Testis (tissue), 3 donors: ENCODE results near the gene NAE1. TPM values are rescaled to one million over a fixed set of nuclear protein-coding genes. Genes with fewer than 3 reads are reported as not detected.

ENCODE experiments used
- DNase-seq: peaks from one replicate; pipeline ENCODE4 v3.0.0-alpha.2; 2019
- H3K27ac ChIP-seq, 2 donors: fragments of 200-600 bp; sonication (generic); one replicate each; pipeline ENCODE4 v1.5.1; 2019
- H3K27me3 ChIP-seq: fragments of 200-600 bp; sonication (generic); one replicate; pipeline ENCODE4 v1.5.1; 2019
- H3K36me3 ChIP-seq: fragments of 200-600 bp; sonication (generic); one replicate; pipeline ENCODE4 v1.5.1; 2017; ENCODE audit warnings: low read depth; ENCODE audit errors: missing control alignments
- H3K4me1 ChIP-seq: fragments of 200-600 bp; sonication (generic); one replicate; pipeline ENCODE4 v1.5.1; 2019
- H3K4me3 ChIP-seq, 2 donors: fragments of 200-600 bp; sonication (generic); one replicate each; pipeline ENCODE4 v1.5.1; 2017 to 2019
- H3K9me3 ChIP-seq: fragments of 200-600 bp; sonication (generic); one replicate; pipeline ENCODE4 v1.5.1; 2017
- POLR2A ChIP-seq: fragments of 450-650 bp; IDR thresholded peaks from one replicate; pipeline ENCODE4 v1.6.1; 2017; ENCODE audit warnings: antibody characterized with exemption, mild to moderate bottlenecking, moderate library complexity
- WGBS, 2 donors: methylation state at CpG; one replicate each; pipeline ENCODE4 v1.1.5; 2018; 5-methylcytosine and 5-hydroxymethylcytosine counted together
- intact Hi-C: fragments of 100-400 bp; cut with DNase I; formaldehyde crosslinking; loops from one replicate; pipeline ENCODE4 v1.15.1; 2023; ENCODE audit warnings: low total_unique reads
- polyA plus RNA-seq: library from polyadenylated mRNA; stranded (reverse); fragments of 350-450 nt; fragmentation: Illumina TruSeq; extraction: RNeasy Lipid Tissue Mini Kit (QIAGEN cat#74804); gene quantifications from one replicate; pipeline ENCODE4 v1.2.3, GENCODE V29; 2014; ENCODE audit warnings: low read depth, low replicate concordance; ENCODE audit not compliant: insufficient read depth
- total RNA-seq, 2 donors: library from RNA; depleted of rRNA; stranded (reverse); fragments of >200 nt; gene quantifications; one replicate each; pipeline ENCODE4 v1.2.3, GENCODE V29; 2016
- TF ChIP-seq, protein P1 (sequence below), 3 experiments: fragments of 450-650 bp in 2 of 3; fragments of 200-600 bp in 1 of 3; sonication (generic) in 1 of 3; IDR thresholded peaks; one replicate each; pipeline ENCODE4 v1.5.1; 2016 to 2019; ENCODE audit warnings: antibody characterized with exemption in 3 of 3, mild to moderate bottlenecking in 2 of 3, moderate library complexity in 1 of 3

Gene NAE1
- total and polyA plus RNA-seq, 3 donors from 2014 or later, result 53.7 to 72.8 (median 72.7) TPM

DNA sequence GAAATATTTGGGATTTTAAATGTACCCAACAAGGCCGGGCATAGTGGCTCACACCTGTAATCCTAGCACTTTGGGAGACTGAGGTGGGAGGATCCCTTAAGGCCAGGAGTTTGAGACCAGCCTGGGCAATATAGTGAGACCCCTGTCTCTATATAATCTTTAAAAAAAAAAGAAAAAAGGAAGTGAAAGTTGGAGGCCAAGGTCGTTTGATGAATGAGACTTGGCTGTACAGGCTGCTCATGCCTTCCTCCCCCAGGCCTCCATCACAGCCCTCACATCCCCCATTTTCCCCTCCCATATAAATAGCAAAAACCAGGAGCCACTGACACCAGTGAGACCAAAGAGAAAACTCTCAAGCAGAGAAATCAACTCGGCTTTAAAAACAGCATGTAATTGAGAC, 10.1 kb upstream of the NAE1 start:
- TF ChIP-seq POLR2A, result no peak
- TF ChIP-seq, protein P1, sequence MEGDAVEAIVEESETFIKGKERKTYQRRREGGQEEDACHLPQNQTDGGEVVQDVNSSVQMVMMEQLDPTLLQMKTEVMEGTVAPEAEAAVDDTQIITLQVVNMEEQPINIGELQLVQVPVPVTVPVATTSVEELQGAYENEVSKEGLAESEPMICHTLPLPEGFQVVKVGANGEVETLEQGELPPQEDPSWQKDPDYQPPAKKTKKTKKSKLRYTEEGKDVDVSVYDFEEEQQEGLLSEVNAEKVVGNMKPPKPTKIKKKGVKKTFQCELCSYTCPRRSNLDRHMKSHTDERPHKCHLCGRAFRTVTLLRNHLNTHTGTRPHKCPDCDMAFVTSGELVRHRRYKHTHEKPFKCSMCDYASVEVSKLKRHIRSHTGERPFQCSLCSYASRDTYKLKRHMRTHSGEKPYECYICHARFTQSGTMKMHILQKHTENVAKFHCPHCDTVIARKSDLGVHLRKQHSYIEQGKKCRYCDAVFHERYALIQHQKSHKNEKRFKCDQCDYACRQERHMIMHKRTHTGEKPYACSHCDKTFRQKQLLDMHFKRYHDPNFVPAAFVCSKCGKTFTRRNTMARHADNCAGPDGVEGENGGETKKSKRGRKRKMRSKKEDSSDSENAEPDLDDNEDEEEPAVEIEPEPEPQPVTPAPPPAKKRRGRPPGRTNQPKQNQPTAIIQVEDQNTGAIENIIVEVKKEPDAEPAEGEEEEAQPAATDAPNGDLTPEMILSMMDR (IDR thresholded peaks at IDR 0.05), result no peak
- intact Hi-C loops, result no loop called here
- no peak overlapping the region for H3K4me3 ChIP-seq
- no peaks in the 10 kb centered on the region for H3K9me3 ChIP-seq
- no peaks in the 10 kb centered on the region for H3K27me3 ChIP-seq
- no peak for DNase-seq
- no peaks in the 10 kb centered on the region for H3K36me3 ChIP-seq
- WGBS, 2 donors, result 45 to 60% methylated on average over 3 of the region's 3 CpGs
- H3K4me1 ChIP-seq, result no peaks in the 10 kb centered on the region
- H3K27ac ChIP-seq, result no peak overlapping the region

DNA sequence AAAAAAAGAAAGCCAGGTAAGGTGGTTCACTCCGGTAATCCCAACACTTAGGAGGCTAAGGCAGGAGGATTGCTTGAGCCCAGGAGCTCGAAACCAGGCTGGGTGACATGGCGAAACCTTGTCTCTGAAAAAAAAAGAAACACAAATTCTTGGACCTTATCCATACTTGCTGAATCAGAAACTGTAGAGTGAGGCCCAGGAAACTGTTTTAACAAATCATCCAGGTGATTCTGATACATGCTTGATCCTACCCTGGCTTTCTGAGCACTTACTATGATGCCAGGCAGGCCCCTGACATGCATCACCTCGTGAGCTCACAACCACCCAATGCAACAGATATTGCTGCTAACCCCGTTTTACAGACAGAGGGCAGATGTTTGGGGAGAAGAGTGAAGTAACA, 4.0 kb upstream of the NAE1 start:
- intact Hi-C loops, result no loop called here
- no peak overlapping the region for H3K4me3 ChIP-seq
- no peak overlapping the region for H3K27ac ChIP-seq

DNA sequence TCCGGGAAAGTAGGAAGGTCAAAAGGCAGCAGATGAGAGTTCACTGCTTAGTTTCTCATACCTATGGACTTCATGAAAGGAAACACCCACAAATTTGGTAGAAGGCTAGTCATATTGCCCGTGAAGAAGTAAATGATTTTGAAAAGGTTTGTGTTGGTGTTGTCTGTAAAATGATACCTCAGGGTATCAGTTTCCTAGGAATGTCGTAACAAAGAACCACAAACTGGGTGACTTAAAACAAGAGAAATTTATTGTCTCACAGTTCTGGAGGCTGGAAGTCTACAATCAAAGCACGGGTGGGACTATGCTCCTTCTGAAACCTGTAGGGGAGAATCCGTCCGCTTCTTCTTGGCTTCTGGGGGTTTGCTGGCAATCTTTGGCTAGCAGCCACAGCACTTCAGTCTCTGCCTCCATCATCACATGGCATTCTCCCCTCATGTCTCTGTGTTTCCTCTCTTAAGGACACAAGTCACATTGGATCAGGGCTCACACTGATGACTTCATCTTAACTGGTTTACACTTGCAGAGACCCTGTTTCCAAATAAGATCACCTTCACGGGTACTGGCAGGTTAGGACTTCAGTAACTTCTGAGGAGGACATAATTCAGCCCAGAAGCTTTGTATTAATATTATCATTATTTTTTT, 2.0 kb upstream of the NAE1 start:
- Histone ChIP-seq H3K36me3 (no peaks in the 10 kb centered on the region), H3K27me3 (no peaks in the 10 kb centered on the region), H3K4me3 (no peak overlapping the region), H3K9me3 (no peaks in the 10 kb centered on the region), H3K27ac (no peak overlapping the region), H3K4me1 (peaks cover 14% of the 10 kb centered on the region)
- TF ChIP-seq, protein P1 (IDR thresholded peaks at IDR 0.05), result no peak
- no peak for TF ChIP-seq POLR2A
- WGBS, 2 donors, result 76 to 82% methylated on average over 7 of the region's 7 CpGs
- no peak for DNase-seq
- intact Hi-C loops, result no loop called here

More for the DNA sequence above, 4.0 kb upstream of the NAE1 start:
- Histone ChIP-seq H3K36me3 (no peaks in the 10 kb centered on the region), H3K4me1 (peaks cover 3% of the 10 kb centered on the region), H3K27me3 (no peaks in the 10 kb centered on the region), H3K9me3 (no peaks in the 10 kb centered on the region)
- WGBS, 2 donors, result 87 to 92% methylated on average over 5 of the region's 5 CpGs
- DNase-seq, result no peak
- TF ChIP-seq POLR2A, result no peak
- TF ChIP-seq, protein P1 (IDR thresholded peaks at IDR 0.05), result no peak

DNA sequence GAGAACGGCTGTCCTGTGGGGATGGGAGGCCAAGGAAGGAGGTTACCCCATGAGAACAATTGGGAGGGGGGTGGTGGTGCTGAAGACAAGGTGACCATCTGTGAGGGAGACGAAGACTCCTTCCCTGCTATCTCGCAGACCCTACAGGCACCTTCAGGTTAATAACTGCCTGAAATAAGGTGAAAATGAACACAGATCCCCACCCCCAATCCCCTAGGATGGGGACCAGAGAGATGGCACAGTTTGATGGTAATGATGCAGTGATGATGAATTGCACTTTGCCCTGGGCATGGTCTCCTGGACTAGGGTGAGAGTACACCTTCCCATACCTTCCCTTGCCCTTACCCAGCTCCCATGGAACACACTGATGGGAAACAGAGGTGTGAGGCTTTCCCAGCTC, 1.4 kb upstream of the NAE1 start:
- no peak for DNase-seq
- Histone ChIP-seq H3K36me3 (no peaks in the 10 kb centered on the region), H3K9me3 (no peaks in the 10 kb centered on the region), H3K4me3 (no peak overlapping the region), H3K4me1 (peaks cover 14% of the 10 kb centered on the region), H3K27ac (no peak overlapping the region), H3K27me3 (no peaks in the 10 kb centered on the region)
- intact Hi-C loops, result no loop called here
- TF ChIP-seq, protein P1 (IDR thresholded peaks at IDR 0.05), result no peak
- TF ChIP-seq POLR2A, result no peak
- 72 to 80% methylated on average over 3 of the region's 3 CpGs for WGBS, 2 donors

DNA sequence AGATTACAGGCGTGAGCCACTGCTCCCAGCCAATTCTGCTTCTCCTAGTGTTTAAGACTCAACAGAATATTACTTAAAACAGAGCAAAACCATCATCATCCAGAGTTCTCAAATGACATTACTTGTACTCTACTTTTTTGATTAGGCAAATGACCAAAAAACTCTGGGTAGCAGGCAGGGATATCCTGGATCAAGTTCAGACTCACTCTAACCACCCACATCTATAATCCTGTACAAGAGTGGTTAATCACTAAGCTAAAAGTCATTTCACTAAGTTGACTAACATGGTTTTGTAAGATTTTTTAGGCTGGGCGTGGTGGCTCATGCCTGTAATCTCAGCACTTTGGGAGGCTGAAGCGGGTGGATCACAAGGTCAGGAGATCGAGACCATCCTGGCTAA, 6.8 kb downstream of the NAE1 start:
- H3K27ac ChIP-seq, result no peak overlapping the region
- intact Hi-C loops, result no loop called here

More for the DNA sequence above, 6.8 kb downstream of the NAE1 start:
- Histone ChIP-seq H3K27me3 (no peaks in the 10 kb centered on the region), H3K4me1 (peaks cover 3% of the 10 kb centered on the region), H3K9me3 (no peaks in the 10 kb centered on the region), H3K36me3 (no peaks in the 10 kb centered on the region), H3K4me3 (no peak overlapping the region)
- DNase-seq, result no peak
- WGBS, 2 donors, result 87 to 95% methylated on average over 4 of the region's 4 CpGs
- TF ChIP-seq, protein P1 (IDR thresholded peaks at IDR 0.05), result no peak
